ENCODE measurements around the gene CHD9NB.
"Not testable (repeated sequence)": the region's sequence is repeated elsewhere in the genome, so short reads cannot be mapped to it uniquely, and the experiment has no call there.

The CHD9NB gene

DNA sequence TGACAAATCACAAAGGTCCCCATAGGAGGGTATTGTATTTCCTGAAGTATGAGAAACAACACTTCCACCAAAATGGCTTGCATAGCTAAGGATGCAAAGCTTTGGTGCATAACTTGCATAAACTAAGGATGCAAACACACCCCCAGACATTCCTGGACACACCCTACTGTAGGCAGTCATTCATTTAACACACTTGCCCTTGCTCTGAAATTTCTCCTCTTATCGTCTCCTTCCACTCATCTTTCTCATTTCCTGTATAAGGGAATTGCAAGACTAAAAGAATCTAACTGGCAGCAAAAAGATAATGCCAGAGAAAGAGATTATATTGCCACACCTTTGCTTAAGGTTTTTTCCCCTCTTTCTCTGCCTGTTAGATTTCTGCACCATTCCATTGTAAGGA, 30.4 kb upstream of the CHD9NB start:
- DNase-seq, result no peak

DNA sequence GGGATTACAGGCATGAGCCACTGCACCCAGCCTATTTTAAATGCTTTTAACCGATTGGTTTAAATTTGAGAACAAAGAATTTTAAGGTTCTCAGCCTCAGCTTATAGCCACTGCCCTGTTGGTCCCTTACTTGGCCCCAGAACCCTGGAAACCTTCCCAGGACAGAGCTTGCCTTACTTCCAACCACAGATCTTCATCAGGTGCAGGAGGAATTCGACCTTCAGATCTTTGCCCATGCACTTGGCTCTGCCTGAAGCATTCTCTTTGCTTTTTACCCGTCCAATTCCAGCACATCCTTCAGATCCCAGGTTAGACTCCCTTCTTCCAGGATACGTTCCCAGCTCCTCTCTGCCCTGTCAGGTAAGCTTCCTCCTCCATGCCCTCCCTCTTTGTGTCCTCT, 29.8 kb upstream of the CHD9NB start:
- no peak for DNase-seq

DNA sequence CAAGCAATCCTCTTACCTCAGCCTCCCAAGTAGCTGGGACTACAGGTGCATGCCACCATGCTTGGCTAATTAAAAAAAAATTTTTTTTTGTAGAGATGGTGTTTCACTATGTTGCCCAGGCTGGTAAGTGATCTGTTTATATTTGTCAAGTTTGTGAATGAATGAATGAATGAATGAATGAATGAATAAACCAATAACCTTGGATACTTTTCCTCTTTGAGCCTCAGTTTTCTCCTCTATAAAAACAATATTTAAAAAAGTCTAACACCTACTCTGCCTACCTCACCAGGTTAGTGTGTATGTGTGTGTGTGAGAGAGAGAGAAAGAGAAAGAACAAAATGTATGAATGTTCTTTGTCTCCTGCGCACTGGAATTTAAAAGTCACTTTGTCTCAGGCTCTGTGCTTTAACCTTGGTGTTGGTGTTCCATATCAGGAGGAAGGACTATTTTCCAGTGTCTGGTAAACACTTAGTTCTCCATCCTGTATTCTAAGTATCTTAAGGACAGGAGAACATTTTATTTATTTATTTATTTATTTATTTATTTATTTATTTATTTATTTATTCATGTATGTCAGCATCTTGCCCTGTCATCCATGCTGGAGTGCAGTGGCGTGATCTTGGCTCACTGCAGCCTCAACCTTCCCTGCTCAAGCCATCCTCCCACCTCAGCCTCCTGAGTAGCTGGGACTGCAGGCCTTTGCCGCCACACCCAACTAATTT, 29.1 kb upstream of the CHD9NB start:
- DNase-seq, result no peak

DNA sequence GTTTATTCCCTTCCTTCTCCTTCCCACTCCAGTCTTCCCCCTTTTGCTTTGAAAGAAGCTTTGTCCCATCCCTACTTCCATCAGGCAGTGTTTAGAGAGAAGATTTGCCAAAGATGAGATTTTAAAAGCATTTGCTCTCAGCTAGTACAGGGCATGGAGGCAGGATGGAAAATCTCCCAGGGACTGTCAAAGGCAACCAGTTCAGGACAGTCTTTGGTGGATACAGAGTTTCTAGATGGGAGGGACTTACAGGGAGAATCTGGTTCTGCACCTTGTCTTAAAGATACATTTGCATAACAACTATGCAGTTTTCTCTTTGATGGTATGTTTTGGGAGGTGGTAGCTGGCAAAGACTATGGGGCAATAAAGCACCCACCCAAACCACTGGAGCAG, 28.3 kb upstream of the CHD9NB start:
- no peak for DNase-seq

DNA sequence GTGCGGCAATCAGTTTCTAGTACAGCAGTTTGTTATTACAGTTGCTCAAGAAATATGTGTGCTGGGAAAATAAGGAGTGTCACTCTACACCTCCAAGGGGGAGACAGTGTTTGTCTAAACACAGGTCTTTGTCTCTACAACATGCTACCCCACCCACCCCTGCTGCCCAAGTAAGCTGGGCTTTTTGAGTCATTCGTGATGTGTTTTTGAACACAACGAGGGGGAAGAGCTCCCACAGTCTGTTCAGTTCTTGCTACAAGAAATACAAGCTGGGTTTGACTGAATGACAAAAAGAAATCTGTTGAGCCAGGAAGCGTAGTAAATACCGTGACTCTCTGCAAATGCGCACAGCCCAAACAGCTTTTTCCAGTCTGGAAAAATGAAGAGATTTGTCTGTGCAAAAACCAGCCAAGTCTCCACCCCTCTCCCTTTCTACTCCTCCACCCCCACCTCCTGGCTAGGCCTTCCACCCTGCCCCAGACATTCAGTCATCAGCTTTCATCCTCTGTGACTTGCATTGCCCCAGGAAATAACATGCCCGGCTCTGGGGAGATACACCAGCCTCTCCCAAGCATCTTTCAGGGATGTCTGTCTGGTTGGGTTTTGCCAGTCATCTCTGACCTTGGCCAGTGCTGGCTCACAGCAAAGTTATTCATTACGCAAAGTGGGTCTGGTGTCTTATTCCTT, 27.8 kb upstream of the CHD9NB start:
- no peak for DNase-seq

DNA sequence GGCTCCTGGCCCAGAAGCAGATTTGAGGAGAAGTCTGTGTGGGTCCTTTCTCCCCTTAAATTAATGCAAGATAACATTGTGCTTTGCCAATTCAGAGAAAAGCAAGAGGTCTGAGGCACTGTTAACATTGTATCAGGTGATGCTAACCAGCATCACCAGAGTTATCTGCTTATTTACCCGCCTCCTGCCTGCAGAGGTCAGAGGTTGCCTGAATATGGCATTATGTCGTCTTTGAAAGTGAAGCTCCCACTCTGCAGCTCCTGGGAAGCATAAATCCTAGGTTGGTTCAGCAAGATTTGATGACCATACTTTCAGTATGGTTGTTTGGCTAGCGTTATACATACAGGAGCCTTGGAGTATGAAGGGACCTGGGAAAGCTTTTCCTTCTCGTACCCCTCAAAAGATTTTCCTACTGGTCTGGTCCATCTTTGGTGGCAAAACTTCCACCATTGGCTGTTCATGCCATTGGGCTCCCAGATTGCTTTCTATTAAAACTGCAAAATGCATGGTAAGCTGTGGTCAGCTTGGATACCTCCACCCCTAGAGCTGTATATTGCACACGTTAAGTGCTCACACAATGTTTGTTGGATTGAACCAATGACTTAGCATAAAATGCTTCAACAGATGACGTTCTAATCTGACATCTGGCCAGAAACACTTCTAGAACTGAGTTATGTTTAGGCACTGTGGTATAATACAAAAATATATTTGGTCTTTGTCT, 26.2 kb upstream of the CHD9NB start:
- no peak for DNase-seq

DNA sequence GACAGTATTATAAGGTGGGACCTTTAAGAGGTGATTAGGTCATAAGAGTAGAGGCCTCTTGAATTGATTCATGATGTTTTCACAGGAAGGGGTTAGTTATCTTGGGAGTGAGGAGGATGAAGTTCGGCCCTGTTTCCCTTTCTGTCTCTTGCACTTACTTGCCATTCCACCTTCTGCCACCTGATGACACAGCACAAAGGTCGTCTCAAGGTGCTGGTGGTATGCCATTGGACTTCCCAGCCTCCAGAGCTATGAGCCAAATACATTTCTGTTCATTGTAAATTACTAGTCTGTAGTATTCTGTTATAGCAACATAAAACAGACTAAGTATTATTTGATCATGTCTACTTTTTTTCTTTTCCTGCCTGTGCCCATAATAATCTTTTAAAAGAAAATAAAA, 25.6 kb upstream of the CHD9NB start:
- DNase-seq, result no peak

DNA sequence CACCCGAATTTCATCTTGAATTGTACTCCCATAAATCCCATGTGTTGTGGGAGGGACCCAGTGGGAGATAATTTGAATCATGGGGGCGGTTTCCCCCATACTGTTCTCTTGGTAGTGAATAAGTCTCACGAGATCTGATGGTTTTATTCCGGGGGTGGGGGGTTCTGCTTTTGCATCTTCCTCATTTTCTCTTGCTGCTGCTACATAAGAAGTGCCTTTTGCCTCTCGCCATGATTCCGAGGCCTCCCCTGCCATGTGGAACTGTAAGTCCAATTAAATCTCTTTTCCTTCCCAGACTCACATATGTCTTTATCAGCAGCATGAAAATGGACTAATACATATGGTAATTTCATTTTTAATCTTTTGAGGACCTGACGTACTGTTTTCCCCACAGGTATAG, 22.8 kb upstream of the CHD9NB start:
- not testable (repeated sequence) for DNase-seq

DNA sequence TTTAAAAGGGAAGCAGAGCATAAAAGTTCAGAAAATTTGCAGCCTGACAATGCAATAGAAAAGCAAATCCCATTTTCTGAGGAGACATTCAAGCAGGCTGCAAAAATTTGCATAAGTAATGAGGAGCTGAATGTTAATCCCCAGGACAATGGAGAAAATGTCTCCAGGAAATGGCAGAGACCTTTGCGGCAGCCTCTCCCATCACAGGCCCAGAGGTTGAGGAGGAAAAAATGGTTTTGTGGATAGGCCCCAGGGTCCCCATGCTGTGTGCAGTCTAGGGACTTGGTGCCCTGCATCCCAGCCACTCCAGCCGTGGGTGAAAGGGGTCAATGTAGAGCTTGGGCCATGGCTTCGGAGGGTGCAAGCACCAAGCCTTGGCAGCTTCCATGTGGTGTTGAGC, 21.6 kb upstream of the CHD9NB start:
- DNase-seq, result not testable (repeated sequence)

DNA sequence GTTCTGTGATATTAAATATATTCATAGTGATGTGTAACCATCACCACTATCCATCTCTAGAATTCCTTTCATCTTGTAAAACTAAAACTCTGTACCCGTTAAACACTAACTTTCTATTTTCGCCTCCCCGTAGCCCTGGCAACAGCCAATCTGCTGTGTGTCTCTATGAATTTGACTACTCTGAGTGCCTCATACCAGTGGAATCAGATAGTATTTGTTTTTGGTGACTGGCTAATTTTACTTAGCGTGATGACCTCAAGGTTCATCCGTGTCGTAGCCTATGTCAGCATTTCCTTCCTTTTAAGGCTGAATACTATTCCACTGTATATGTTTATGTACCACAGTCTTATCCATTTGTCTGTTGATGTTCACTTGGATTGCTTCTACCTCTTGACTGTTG, 20.3 kb upstream of the CHD9NB start:
- no peak for DNase-seq

DNA sequence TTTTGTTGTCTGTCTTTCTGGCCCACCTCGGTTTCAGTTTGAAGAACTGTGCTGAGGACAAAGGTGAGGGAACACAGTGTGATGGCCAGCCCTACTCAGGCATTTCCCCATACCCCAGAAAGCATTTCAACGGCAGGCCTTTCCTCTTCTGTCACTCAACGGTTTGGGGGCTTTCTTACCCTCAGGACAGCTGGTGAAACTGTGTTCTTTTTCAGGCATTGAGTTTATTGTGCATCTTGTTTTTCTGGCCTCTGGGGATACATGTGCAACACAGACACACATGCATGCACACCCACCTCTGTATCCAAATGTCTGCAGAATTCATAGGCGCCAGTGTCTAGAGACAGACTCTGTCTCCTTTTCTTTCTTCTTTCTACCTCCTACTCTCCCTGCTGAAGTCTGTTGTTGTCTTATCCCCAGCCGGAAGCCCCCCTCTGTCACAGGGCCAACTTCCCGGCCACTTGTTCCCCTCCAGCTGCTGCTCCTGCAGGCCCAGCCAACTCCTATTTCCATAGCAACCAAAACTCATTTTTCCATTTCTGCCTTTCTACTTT, 19.1 kb upstream of the CHD9NB start:
- DNase-seq, result no peak

DNA sequence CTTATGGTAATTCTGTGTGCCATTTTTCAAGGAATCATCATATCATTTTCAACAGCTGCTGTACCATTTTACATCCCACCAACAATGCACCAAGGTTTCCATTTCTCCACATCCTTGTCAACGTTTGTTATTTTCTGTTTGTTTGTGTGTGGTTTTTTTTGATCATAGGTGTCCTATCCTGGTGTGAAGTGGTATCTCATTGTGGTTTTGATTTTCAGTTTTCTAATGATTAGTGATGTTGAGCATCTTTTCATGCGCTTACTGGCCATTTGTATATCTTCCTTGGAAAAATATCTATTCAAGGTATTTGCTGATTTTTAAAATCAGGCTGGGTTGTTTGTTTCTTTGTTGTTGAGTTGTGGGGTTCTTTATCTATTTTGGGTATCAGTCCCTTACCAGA, 17.1 kb upstream of the CHD9NB start:
- DNase-seq, result no peak

DNA sequence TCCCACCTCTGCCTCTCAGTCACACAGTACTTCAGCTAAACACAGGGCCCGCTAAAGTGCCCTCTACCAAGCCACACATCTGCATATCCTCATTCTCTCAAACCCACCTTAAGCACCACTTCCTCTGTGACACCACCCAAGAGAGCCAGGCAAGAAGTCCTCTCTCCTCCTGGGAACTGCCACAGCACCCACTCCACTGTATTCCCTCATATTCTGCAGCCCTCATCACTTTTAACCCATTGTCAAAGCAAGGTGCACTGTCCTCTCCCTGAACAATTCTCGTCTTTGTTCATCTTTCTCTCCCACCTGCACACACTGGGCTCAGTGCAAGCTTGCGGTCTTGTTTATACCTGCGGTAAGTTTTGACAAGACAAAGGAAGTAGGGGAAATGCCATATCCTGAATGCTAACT, 15.7 kb upstream of the CHD9NB start:
- DNase-seq, result peak in 1 of 2 donors; percentile 34

DNA sequence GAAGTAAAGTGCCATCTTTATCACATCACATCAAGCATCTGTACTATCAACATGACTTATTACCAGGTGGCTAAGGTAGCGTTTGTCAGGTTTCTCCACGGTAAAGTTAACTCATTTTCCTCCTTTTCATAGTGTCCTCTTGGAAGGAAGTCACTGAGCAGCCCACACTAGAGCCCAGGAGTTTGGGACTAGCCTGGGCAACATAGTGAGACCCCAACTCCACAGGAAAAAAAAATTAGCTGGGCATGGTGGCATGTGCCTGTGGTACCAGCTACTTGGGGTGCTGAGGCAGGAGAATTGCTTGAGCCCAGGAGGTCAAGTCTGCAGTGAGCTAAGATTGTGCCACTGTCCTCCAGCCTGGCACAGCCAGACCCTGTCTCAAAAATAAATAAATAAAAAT, 15.0 kb upstream of the CHD9NB start:
- DNase-seq, result no peak

DNA sequence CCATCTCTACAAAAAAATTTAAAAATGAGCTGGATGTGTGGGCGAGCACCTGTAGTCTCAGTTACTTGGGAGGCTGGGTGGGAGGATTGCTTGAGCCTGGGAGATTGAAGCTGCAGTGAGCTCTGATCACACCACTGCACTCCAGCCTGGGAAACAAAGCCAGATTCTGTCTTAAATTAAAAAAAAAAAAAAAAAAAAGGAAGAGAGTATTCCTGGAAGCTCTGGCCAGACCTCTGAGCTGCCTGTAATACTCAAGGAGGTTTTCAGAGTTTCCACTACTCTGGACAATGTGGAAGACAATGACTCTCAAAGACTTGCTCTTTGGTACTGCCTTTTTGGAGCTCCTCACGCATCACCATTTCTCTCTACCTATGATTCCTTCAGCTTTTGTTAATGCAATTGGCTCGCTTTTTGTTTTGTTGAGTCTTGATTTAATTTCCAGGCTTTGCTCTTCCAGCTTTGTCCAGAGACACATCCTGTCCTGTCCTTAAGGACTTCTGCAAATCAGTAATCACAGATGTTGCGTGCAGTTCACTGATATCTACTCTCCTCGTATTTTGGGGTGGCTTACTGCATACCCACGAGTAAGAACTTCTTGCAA, 12.9 kb upstream of the CHD9NB start:
- DNase-seq, result no peak

DNA sequence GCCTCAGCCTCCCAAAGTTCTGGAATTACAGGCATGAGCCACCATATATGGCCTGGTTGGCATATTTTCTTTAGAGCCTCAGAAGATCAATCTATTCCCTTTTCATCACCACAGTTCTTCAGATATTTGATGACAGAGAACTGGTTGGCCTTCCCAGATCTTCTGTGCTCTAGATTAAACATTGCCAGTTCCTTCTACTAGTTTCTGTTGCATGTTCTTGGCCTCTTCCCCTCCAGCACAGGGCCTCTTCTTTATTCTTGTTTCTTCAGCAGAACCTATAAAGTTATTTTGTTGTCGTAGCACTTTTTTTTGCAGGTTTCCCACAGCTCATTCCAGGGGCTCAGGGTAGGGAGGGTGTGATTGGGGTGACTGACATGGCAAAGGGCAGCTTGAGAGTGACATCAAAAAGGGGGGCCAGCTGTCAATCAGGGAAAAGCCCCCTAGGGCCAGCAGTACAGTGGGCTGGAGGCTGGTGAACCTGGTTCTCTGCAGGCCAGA, 11.4 kb upstream of the CHD9NB start:
- DNase-seq, result no peak

DNA sequence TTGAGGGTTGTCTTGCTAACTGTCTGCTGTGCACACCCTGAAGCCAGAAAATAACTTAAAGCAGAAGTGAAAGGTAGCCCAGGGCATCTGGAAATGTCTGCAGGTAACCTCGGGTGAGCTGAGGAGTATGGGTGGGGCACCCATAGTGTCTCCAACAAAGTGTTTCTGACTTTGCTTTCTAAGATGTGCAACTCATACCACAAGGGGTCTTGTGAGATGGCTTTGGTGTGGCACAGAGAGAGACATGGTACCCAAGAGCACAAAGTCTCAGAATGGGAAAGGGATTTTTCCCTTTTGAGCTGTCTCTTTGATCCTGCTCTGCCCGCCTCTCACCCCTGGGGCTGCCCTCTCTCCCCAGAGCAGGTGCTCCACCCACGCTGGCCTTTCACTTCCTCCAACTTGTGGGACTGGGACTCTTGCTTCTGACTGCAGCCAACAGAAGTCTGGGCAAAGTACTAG, 9.0 kb upstream of the CHD9NB start:
- peak in 1 of 2 donors; percentile 63 for DNase-seq

DNA sequence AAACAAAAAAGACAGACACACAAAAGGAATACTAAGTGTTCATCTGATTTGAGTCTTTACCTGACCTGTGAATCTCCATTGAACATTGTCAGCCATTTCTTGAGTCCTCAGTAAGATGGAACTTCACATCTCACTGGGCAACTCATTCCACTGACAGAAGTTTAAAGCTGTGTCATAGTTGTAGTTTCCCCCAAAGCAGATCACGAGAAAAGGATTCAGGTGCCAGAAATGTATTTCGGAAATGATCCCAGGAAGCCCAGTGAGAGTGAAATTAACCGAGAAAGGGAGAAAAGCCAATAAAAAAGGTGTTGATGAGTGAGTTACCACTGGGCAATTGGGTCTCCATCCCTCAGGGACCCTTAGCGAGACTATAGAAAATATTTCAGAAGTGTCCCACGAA, 8.6 kb upstream of the CHD9NB start:
- no peak for DNase-seq

DNA sequence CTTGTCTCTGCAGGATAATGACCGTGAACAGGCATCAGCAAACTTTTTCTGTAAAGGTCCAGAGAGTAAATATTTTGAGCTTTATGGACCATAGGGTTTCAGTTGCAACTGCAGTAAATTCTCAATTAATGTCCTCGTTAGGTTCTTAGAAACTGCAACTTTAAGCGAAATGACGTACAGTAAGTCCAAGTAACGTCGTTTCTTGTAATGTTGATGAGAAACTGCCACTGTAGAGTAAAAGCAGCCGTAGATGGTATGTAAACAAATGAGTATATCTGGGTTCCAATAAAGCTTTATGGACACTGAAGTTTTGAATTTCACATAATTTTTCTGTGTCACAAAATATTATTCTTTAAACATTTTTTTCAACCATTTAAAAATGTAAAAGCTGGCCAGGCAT, 7.0 kb upstream of the CHD9NB start:
- DNase-seq, result no peak

DNA sequence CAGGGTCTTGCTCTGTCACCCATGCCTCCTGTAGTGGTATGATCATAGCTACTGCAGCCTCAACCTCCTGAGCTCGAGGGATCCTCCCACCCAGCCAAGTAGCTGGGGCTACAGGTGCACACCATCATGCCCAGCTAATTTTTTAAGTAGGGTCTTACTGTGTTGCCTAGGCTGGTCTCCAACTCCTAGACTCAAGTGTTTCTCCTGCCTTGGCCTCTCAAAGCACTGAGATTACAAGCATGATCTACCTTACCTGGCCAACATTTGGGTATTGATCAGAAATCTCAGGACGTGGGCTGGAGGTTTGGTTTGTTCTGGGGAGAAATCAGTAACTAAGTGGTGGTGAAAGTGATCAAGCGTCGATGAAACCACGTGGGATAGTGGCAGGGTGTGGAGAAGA, 6.2 kb upstream of the CHD9NB start:
- no peak for DNase-seq

DNA sequence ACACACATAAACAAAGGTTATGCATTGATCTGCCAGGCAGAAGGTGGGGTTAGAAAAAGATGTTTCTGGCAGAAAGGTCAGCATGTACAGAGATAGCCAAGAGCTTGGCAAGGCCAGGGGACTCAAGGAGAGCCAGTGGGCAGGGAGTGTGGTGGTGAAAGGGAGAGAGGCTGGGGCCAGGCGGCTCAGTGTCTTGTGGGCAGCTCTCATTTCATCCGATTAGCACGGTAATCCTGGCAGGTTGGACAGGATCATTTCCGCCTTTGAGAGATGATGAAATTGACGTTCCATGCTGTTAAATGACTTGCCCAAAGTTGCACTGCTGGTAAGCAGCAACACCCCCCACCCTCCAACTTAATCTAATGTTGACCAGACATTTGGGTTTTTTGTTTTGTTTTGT, 5.7 kb upstream of the CHD9NB start:
- DNase-seq, result no peak

DNA sequence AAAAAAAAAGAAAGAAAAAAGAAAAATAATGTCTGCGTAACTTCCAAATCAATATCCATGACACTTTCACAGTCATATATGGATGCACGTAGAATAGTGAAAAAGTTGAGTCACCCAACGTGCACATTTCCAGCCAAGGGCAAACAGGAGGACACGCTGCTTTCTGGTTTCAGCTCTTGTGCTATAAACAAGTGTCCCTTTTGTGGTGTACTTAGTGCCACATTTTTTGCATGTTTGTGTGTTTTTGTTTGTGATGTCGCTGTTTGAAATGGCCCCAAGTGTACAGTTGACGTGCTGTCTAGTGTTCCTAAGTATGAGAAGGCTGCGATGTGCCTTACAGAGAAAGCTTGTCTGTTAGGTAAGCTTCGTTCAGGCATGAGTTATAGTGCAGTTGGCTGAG, 5.0 kb upstream of the CHD9NB start:
- no peak for DNase-seq

DNA sequence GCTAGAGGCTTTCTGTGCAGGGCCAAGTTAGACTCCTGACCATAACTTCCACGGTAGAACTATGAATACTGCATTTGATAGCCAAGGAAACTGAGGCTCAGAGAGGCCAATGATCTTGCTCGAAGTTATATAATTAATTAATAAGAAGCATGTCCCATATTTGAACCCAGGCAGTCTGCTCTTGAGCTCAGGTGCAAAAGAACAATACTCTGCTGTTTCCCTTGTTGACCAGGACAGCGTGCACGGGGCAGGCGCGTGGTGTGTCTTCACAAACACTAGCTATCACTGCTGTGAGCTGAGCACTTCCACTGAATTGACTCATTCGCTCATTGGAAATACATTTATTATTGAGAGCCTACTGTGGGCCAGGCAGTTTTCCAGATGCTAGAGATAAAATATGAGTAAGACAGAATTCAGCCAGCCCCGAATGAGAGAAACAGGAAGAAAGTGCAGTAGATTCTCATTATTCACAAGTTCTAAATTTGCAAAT, 3.7 kb upstream of the CHD9NB start:
- no peak for DNase-seq

Data from CD4-positive, alpha-beta T cell treated with Interleukin-4 for 1 hour (primary cell).